Measurements from ENCODE around the gene CDS2. TPM values are rescaled to one million over a fixed set of nuclear protein-coding genes. Genes with fewer than 3 reads are reported as not detected.

Gene CDS2
- total and polyA plus RNA-seq, 10 of the 15 experiments (the other 5 are each of a cell fraction or from before 2014, with no cell fraction given) = 11.5 to 94.7 (median 23.1) TPM

DNA sequence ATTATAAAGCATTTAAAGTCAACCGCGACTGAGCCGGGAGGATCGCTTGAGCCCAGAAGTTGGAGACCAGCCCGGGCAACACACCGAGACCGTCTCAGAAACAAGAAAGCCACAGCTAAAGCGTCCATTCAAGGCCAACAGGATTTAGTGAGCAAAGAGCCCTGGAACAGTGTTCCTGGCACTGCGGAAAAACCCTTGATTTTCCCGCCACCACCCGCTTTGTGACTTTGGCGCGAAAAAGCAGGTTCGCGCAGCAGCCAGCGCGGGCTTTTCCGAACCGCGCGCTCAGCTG lies 7.7 kb upstream of the CDS2 start (continued):
- TF ChIP-seq RELA (IDR thresholded peaks at IDR 0.05; ENCODE audit: borderline replicate concordance, partially characterized antibody) (peak; percentile 45), MXI1 (IDR thresholded peaks at IDR 0.05; ENCODE audit: low read depth, low read length) (peak; percentile 90), IKZF1 (conservative IDR thresholded peaks at IDR 0.05) (0 out of 2 replicates have a peak, but pooled peaks have one; percentile 11), POU2F2 (IDR thresholded peaks at IDR 0.05; ENCODE audit: borderline replicate concordance, low read depth, low read length) (0 out of 3 replicates have a peak, but pooled peaks have one; percentile 33), RUNX3 (IDR thresholded peaks at IDR 0.05; ENCODE audit: low read length) (peak; percentile 13; the same call in 1 of the 2 replicates), RB1 (IDR thresholded peaks at IDR 0.05; ENCODE audit: borderline replicate concordance) (peak; percentile 100)
- TF ChIP-seq, protein P1, sequence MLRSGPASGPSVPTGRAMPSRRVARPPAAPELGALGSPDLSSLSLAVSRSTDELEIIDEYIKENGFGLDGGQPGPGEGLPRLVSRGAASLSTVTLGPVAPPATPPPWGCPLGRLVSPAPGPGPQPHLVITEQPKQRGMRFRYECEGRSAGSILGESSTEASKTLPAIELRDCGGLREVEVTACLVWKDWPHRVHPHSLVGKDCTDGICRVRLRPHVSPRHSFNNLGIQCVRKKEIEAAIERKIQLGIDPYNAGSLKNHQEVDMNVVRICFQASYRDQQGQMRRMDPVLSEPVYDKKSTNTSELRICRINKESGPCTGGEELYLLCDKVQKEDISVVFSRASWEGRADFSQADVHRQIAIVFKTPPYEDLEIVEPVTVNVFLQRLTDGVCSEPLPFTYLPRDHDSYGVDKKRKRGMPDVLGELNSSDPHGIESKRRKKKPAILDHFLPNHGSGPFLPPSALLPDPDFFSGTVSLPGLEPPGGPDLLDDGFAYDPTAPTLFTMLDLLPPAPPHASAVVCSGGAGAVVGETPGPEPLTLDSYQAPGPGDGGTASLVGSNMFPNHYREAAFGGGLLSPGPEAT (IDR thresholded peaks at IDR 0.05; ENCODE audit: low read depth) = 0 out of 2 replicates have a peak, but pooled peaks have one; percentile 20
- TF ChIP-seq, protein P2, sequence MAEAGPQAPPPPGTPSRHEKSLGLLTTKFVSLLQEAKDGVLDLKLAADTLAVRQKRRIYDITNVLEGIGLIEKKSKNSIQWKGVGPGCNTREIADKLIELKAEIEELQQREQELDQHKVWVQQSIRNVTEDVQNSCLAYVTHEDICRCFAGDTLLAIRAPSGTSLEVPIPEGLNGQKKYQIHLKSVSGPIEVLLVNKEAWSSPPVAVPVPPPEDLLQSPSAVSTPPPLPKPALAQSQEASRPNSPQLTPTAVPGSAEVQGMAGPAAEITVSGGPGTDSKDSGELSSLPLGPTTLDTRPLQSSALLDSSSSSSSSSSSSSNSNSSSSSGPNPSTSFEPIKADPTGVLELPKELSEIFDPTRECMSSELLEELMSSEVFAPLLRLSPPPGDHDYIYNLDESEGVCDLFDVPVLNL (IDR thresholded peaks at IDR 0.05; ENCODE audit: low read depth, low read length) = peak; percentile 95
- TF ChIP-seq, protein P3, sequence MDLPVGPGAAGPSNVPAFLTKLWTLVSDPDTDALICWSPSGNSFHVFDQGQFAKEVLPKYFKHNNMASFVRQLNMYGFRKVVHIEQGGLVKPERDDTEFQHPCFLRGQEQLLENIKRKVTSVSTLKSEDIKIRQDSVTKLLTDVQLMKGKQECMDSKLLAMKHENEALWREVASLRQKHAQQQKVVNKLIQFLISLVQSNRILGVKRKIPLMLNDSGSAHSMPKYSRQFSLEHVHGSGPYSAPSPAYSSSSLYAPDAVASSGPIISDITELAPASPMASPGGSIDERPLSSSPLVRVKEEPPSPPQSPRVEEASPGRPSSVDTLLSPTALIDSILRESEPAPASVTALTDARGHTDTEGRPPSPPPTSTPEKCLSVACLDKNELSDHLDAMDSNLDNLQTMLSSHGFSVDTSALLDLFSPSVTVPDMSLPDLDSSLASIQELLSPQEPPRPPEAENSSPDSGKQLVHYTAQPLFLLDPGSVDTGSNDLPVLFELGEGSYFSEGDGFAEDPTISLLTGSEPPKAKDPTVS (IDR thresholded peaks at IDR 0.05; ENCODE audit: low read depth, low read length) = no peak
- TF ChIP-seq, protein P4, sequence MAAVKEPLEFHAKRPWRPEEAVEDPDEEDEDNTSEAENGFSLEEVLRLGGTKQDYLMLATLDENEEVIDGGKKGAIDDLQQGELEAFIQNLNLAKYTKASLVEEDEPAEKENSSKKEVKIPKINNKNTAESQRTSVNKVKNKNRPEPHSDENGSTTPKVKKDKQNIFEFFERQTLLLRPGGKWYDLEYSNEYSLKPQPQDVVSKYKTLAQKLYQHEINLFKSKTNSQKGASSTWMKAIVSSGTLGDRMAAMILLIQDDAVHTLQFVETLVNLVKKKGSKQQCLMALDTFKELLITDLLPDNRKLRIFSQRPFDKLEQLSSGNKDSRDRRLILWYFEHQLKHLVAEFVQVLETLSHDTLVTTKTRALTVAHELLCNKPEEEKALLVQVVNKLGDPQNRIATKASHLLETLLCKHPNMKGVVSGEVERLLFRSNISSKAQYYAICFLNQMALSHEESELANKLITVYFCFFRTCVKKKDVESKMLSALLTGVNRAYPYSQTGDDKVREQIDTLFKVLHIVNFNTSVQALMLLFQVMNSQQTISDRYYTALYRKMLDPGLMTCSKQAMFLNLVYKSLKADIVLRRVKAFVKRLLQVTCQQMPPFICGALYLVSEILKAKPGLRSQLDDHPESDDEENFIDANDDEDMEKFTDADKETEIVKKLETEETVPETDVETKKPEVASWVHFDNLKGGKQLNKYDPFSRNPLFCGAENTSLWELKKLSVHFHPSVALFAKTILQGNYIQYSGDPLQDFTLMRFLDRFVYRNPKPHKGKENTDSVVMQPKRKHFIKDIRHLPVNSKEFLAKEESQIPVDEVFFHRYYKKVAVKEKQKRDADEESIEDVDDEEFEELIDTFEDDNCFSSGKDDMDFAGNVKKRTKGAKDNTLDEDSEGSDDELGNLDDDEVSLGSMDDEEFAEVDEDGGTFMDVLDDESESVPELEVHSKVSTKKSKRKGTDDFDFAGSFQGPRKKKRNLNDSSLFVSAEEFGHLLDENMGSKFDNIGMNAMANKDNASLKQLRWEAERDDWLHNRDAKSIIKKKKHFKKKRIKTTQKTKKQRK (IDR thresholded peaks at IDR 0.05; ENCODE audit: low read depth, low read length) = no peak

All from GM12878 (cell line).